Caco-2 (cell line): Measurements from ENCODE around the gene AGPS. TPM values are rescaled to one million over a fixed set of nuclear protein-coding genes. Genes with fewer than 3 reads are reported as not detected.
"Not testable (repeated sequence)": the region's sequence is repeated elsewhere in the genome, so short reads cannot be mapped to it uniquely, and the experiment has no call there.

Experiments used
- BruUV-seq: library from RNA; stranded (reverse); fragments of 400-500 nt; replicated peaks from 2 replicates; lab custom pipeline; 2021; lab: Mats Ljungman, UMichigan
- CTCF ChIA-PET: fragments of 300-600 bp; sonication (Branson Sonifier 250); formaldehyde crosslinking; loops from one replicate; lab custom pipeline; 2022; ENCODE audit warnings: antibody characterized with exemption; lab: Charles Lee
- POLR2A ChIA-PET: fragments of 300-600 bp; sonication (Branson Sonifier 250); formaldehyde crosslinking; loops from one replicate; lab custom pipeline; 2022; ENCODE audit warnings: antibody characterized with exemption; lab: Charles Lee
- DNase-seq, 2 experiments: peaks; one replicate each; pipeline versions ENCODE4 v3.0.0 to v3.0.0-alpha.2; 2020 to 2022
- H3K27me3 ChIP-seq: replicated peaks from 2 replicates; pipeline ENCODE4 v1.6.0; 2011; ENCODE audit warnings: low read length; ENCODE audit not compliant: control insufficient read depth, insufficient read depth
- H3K36me3 ChIP-seq: 2 replicates; pipeline ENCODE4 v1.5.1; 2011; ENCODE audit warnings: low read length; ENCODE audit not compliant: control insufficient read depth, insufficient read depth
- H3K4me1 ChIP-seq: fragments of 250-450 bp; sonication (Bioruptor Pico); 2 replicates; pipeline ENCODE4 v1.5.1; 2020; ENCODE audit warnings: mild to moderate bottlenecking
- H3K4me3 ChIP-seq: 2 replicates; pipeline ENCODE4 v1.5.1; 2011; ENCODE audit warnings: low read depth, mild to moderate bottlenecking, control low read depth, low read length
- H3K9me3 ChIP-seq: fragments of 250-450 bp; sonication (Bioruptor Pico); 2 replicates; pipeline ENCODE4 v1.5.1; 2020; ENCODE audit warnings: mild to moderate bottlenecking, moderate library complexity
- H3K27ac Mint-ChIP-seq: one replicate; pipeline ENCODE4 v1.8.0; 2022; ENCODE audit warnings: mixed read lengths; ENCODE audit not compliant: unreplicated experiment
- H3K27me3 Mint-ChIP-seq: one replicate; pipeline ENCODE4 v1.8.0; 2022; ENCODE audit warnings: mixed read lengths; ENCODE audit not compliant: insufficient read depth, unreplicated experiment
- H3K36me3 Mint-ChIP-seq: one replicate; pipeline ENCODE4 v1.8.0; 2022; ENCODE audit warnings: mild to moderate bottlenecking, mixed read lengths; ENCODE audit not compliant: insufficient read depth, unreplicated experiment
- H3K4me1 Mint-ChIP-seq: one replicate; pipeline ENCODE4 v1.8.0; 2022; ENCODE audit warnings: low read depth, mixed read lengths; ENCODE audit not compliant: unreplicated experiment
- H3K4me3 Mint-ChIP-seq: one replicate; pipeline ENCODE4 v1.8.0; 2022; ENCODE audit warnings: mild to moderate bottlenecking, moderate library complexity, mixed read lengths; ENCODE audit not compliant: unreplicated experiment
- H3K9me3 Mint-ChIP-seq: one replicate; pipeline ENCODE4 v1.8.0; 2022; ENCODE audit warnings: mixed read lengths; ENCODE audit not compliant: unreplicated experiment
- intact Hi-C: fragments of 100-400 bp; cut with micrococcal nuclease; formaldehyde crosslinking; loops from one replicate; pipeline ENCODE4 v1.10.0; 2022; ENCODE audit not compliant: unreplicated experiment
- total RNA-seq: library from RNA; stranded (reverse); gene quantifications from 2 replicates; pipeline ENCODE4 v1.2.3, GENCODE V29; 2022
- TF ChIP-seq, protein P1 (sequence below), 2 experiments: fragments of 200-600 bp in 1 of 2; IDR thresholded peaks; 1 replicate in 1 of 2; 2 replicates in 1 of 2; pipeline versions ENCODE4 v1.5.1 to v1.8.0; 2011 to 2022; ENCODE audit warnings: antibody characterized with exemption in 1 of 2, control low read depth in 1 of 2, inconsistent platforms in 1 of 2, low read depth in 1 of 2, low read length in 1 of 2, mild to moderate bottlenecking in 1 of 2, moderate library complexity in 1 of 2; ENCODE audit not compliant: insufficient read depth in 1 of 2, severe bottlenecking in 1 of 2, unreplicated experiment in 1 of 2

AGPS gene
- total RNA-seq, 1 experiment from 2014 or later: 105 TPM

DNA sequence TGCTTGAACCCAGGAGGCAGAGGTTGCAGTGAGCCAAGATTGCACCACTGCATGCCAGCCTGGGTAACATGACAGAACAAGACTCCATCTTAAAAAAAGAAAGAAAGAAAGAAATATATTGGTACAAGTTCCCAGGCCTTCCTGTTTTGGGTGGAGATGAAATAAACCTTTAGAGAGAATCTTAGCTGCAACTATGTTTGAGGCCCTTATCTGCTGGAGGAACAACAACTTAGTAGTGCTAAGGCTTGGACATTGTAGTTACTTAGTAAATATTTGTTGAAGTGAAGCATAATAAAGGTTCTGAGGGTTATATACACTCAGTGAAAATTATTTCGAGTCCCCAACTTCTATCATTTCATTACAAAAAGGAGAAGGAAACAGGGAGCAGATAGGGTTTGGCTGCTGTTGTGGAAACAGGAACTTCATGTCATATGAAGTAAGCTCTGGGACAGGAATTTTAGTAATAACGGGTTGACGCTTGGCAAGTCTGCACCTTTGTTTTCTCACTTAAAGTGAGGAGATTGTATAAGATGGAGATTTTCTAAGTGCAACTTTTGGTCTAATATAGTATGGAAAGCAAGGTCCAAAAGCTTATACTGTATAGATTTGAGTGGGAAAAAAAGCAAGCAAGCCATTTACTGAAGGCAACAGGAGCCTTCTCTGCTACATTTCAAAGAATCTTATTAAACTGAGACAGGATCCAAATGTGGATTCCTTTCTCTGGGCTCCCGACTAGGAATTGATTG, 40.0 kb upstream of the AGPS start:
- Mint-ChIP-seq H3K4me1 (peaks cover 5% of the 10 kb centered on the region), H3K27me3 (no peaks in the 10 kb centered on the region), H3K27ac (no peak overlapping the region), H3K4me3 (no peak overlapping the region), H3K36me3 (no peaks in the 10 kb centered on the region), H3K9me3 (no peaks in the 10 kb centered on the region)
- CTCF ChIA-PET: interaction anchor here (1.1 kb wide), 1 partner anchor 64 kb away, joined by 4 read pairs; no protein-coding TSS in a partner anchor
- no peaks in the 10 kb centered on the region for H3K36me3 ChIP-seq
- intact Hi-C loops: loop anchor here (5.0 kb wide), 1 partner anchor 40 kb away; the partner anchor contains the start of gene AGPS
- POLR2A ChIA-PET: no interaction called here
- no peaks in the 10 kb centered on the region for H3K9me3 ChIP-seq
- H3K27me3 ChIP-seq: no peaks in the 10 kb centered on the region
- H3K4me3 ChIP-seq: no peak overlapping the region
- 0 out of 2 replicates have a peak, but pooled peaks cover 9% of the 10 kb centered on the region for H3K4me1 ChIP-seq
- no TSS peak for BruUV-seq
- TF ChIP-seq, protein P1, sequence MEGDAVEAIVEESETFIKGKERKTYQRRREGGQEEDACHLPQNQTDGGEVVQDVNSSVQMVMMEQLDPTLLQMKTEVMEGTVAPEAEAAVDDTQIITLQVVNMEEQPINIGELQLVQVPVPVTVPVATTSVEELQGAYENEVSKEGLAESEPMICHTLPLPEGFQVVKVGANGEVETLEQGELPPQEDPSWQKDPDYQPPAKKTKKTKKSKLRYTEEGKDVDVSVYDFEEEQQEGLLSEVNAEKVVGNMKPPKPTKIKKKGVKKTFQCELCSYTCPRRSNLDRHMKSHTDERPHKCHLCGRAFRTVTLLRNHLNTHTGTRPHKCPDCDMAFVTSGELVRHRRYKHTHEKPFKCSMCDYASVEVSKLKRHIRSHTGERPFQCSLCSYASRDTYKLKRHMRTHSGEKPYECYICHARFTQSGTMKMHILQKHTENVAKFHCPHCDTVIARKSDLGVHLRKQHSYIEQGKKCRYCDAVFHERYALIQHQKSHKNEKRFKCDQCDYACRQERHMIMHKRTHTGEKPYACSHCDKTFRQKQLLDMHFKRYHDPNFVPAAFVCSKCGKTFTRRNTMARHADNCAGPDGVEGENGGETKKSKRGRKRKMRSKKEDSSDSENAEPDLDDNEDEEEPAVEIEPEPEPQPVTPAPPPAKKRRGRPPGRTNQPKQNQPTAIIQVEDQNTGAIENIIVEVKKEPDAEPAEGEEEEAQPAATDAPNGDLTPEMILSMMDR (IDR thresholded peaks at IDR 0.05; ENCODE audit: insufficient read depth in 1 of 2, low read depth in 1 of 2, low read length in 1 of 2, severe bottlenecking in 1 of 2, unreplicated experiment in 1 of 2): no peak
- DNase-seq: no peak

GRCh38 chr2:177353187-177353478, 39.4 kb upstream of the AGPS start:
- Histone ChIP-seq H3K9me3 (no peaks in the 10 kb centered on the region), H3K36me3 (no peaks in the 10 kb centered on the region), H3K4me1 (0 out of 2 replicates have a peak, but pooled peaks cover 9% of the 10 kb centered on the region), H3K27me3 (no peaks in the 10 kb centered on the region), H3K4me3 (no peak overlapping the region)
- CTCF ChIA-PET: no interaction called here
- POLR2A ChIA-PET: no interaction called here
- no peak overlapping the region for H3K27ac Mint-ChIP-seq
- TF ChIP-seq, protein P1 (IDR thresholded peaks at IDR 0.05; ENCODE audit: insufficient read depth in 1 of 2, low read depth in 1 of 2, low read length in 1 of 2, severe bottlenecking in 1 of 2, unreplicated experiment in 1 of 2): no peak
- DNase-seq: no peak
- no peaks in the 10 kb centered on the region for H3K27me3 Mint-ChIP-seq
- no TSS peak for BruUV-seq
- intact Hi-C loops: loop anchor here (5.0 kb wide), 1 partner anchor 39 kb away; the partner anchor contains the start of gene AGPS
- H3K36me3 Mint-ChIP-seq: no peaks in the 10 kb centered on the region
- H3K4me1 Mint-ChIP-seq: peaks cover 5% of the 10 kb centered on the region
- H3K9me3 Mint-ChIP-seq: no peaks in the 10 kb centered on the region
- no peak overlapping the region for H3K4me3 Mint-ChIP-seq

DNA sequence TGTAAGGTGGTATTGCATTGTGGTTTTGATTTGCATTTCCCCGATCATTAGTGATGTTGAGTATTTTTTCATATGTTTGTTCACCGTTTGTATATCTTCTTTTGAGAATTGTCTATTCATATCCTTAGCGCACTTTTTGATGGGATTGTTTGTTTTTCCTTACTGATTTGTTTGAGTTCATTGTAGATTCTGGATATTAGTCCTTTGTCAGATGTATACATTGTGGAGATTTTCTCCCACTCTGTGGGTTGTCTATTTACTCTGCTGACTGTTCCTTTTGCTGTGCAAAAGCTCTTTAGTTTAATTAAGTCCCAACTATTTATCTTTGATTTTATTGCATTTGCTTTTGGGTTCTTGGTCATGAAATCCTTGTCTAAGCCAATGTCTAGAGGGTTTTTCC, 38.0 kb upstream of the AGPS start:
- H3K36me3 Mint-ChIP-seq, H3K9me3 ChIP-seq, H3K4me1 Mint-ChIP-seq, H3K36me3 ChIP-seq, H3K27me3 Mint-ChIP-seq, BruUV-seq, H3K4me3 Mint-ChIP-seq, H3K27me3 ChIP-seq, H3K4me1 ChIP-seq, H3K27ac Mint-ChIP-seq, H3K9me3 Mint-ChIP-seq, POLR2A ChIA-PET, H3K4me3 ChIP-seq, DNase-seq: not testable (repeated sequence)
- CTCF ChIA-PET: interaction anchor here (0.7 kb wide), 1 partner anchor 38 kb away, joined by 5 read pairs; no protein-coding TSS in a partner anchor
- intact Hi-C loops: loop anchor here (5.0 kb wide), 1 partner anchor 38 kb away; the partner anchor contains the start of gene AGPS
